ENCODE results near the gene SFMBT1.
"Not testable (repeated sequence)": the region's sequence is repeated elsewhere in the genome, so short reads cannot be mapped to it uniquely, and the experiment has no call there.

Gene SFMBT1

GRCh38 chr3:53062905-53063304 lies 17.0 kb upstream of the SFMBT1 start:
- no peak overlapping the region for H3K4me3 ChIP-seq (ENCODE audit: low read depth, low read length)
- TF ChIP-seq CTCF (conservative IDR thresholded peaks at IDR 0.05; ENCODE audit: low read depth, low read length): no peak
- no peak for DNase-seq (ENCODE audit: low read depth)

DNA sequence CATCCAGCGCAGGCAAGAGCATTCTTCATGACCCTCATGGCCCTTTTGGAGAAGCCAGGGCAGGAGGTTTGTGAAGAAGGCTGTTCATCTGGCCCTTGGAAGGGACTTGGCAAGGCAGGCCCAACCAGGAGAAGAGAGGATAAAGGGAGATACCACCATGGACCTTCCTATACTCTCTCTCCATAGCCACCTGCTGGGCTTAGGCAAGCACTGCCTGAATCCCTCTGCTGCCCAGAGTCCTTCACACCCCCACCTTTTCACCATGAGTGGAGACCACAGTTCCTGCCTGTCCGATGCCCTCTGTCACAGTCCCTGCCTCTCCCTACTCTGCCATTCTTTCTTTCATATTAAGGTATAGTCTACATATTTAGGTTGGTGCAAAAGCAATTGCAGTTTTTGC lies 10.6 kb upstream of the SFMBT1 start:
- TF ChIP-seq CTCF (conservative IDR thresholded peaks at IDR 0.05; ENCODE audit: low read depth, low read length): peak; percentile 54
- peak; percentile 30 for DNase-seq (ENCODE audit: low read depth)

GRCh38 chr3:53054233-53054632 lies 8.4 kb upstream of the SFMBT1 start:
- H3K4me3 ChIP-seq (ENCODE audit: low read depth, low read length); DNase-seq (ENCODE audit: low read depth): not testable (repeated sequence)

More for the DNA sequence above, 10.6 kb upstream of the SFMBT1 start:
- no peak overlapping the region for H3K4me3 ChIP-seq (ENCODE audit: low read depth, low read length)

- DNase-seq (ENCODE audit: low read depth): no peak
- no peak for TF ChIP-seq CTCF (conservative IDR thresholded peaks at IDR 0.05; ENCODE audit: low read depth, low read length)
- no peak overlapping the region for H3K4me3 ChIP-seq (ENCODE audit: low read depth, low read length)
Measured at GRCh38 chr3:53051929-53052328, 6.1 kb upstream of the SFMBT1 start.

DNA sequence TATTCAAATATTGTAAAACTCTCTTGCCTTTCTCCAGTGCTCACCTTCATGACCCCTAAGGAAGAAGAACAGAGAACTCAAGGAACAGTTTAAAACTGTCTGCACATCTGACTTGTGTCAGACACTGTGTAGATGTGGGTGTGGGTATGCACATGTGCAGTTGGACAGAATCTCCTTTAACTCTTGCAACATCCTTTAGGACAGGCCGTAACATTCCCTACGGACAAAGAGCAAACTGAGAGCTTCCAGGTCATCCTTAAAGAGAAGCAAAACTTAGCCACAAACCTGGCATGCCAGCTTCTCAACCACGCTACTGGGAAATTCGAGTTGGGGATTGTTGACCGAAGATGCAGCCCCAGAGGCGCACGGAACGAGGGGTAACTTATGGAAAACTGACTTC lies 4.1 kb upstream of the SFMBT1 start:
- no peak for TF ChIP-seq CTCF (conservative IDR thresholded peaks at IDR 0.05; ENCODE audit: low read depth, low read length)
- DNase-seq (ENCODE audit: low read depth): no peak

DNA sequence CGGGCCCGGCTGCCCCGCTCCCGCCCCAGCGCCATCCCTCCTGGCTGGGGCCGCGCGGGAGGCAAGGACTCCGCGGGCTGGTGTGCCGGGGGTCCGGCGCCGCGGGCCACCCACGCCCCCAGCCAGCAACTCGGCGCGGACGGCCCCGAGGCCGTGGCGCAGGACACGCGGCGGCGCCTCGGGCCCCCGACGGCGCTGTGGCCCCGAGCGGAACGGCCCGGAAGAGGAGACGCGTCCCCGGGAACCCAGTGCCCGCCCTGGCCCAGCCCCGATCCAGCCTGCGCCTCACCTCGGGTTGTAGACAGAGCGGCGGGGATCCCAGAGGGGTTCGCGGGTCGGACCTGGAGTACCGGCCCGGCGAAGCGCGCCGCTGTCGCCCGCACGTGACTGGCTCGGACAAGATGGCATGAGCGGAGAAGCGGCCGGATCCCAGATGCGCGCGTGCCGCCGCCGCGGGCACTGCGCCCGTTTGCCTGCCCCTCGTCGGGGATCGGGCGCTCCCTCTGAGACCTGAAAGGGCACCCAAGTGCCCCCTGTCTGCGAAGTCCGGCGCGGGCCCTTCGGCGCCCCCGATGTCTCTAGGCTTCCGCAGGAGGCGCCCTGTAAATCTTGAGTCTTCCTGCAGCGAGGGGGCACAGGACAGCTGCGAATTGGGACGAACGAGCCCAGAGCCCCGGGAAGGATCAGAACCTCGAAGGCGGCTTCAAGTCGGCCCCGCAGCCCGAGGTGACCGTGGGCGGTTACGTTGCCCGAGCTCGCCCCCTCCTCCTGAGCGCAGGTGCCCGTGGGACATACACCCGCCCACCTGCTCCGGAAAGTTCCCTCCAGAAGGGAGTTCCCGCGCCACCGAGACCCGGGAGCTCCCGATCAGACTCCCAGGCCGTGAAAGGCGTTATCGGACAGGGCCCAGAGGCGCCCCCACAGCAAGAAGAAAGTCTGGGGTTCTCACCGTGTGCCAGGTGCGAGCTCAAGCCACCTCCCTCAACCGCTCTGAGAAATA lies 598 bp upstream of the SFMBT1 start:
- H3K4me3 ChIP-seq (ENCODE audit: low read depth, low read length): peak overlapping the region; percentile 73
- peak; percentile 14 for DNase-seq (ENCODE audit: low read depth)
- peak; percentile 45 for TF ChIP-seq CTCF (conservative IDR thresholded peaks at IDR 0.05; ENCODE audit: low read depth, low read length)

More for the DNA sequence above, 4.1 kb upstream of the SFMBT1 start:
- H3K4me3 ChIP-seq (ENCODE audit: low read depth, low read length): no peak overlapping the region

- DNase-seq (ENCODE audit: low read depth): peak; percentile 51
- H3K4me3 ChIP-seq (ENCODE audit: low read depth, low read length): peak overlapping the region; percentile 73
- peak; percentile 3 for TF ChIP-seq CTCF (conservative IDR thresholded peaks at IDR 0.05; ENCODE audit: low read depth, low read length)
Measured at GRCh38 chr3:53044711-53045517, 959 bp downstream of the SFMBT1 start.
